K562 (cell line): Measurements from ENCODE around the gene RELA. TPM values are rescaled to one million over a fixed set of nuclear protein-coding genes. Genes with fewer than 3 reads are reported as not detected.
A peak's percentile ranks its signal among the peaks of the same experiment; 100 is the strongest.

ENCODE experiments used
- ATAC-seq: fragments of 200-7000 bp; cut with Tn5 transposase; 3 replicates; pipeline ENCODE4 v1.9.1; 2020; ENCODE audit warnings: moderate library complexity
- BruUV-seq: library from RNA; stranded (reverse); fragments of 400-500 nt; replicated peaks from 2 replicates; lab custom pipeline; 2021; lab: Mats Ljungman, UMichigan
- CTCF ChIA-PET: fragments of 300-600 bp; formaldehyde crosslinking; extraction: SDS; loops from one replicate; lab custom pipeline; 2021; ENCODE audit warnings: low intra/inter-chr PET ratio; lab: Yijun Ruan, JAX
- POLR2A ChIA-PET: fragments of 300-600, 350-650 bp; sonication (Branson Sonifier 250); formaldehyde crosslinking; extraction: SDS; loops from one replicate; lab custom pipeline; 2021; ENCODE audit warnings: antibody characterized with exemption, inconsistent platforms; lab: Yijun Ruan, JAX
- DNase-seq, 4 experiments: peaks; one replicate each; pipeline versions ENCODE4 v3.0.0 to v3.0.0-alpha.2; 2011 to 2018; ENCODE audit warnings: low spot score in 3 of 4, mixed read lengths in 3 of 4; ENCODE audit errors: extremely low read depth in 1 of 4
- FAIRE-seq: peaks from 2 replicates; lab custom pipeline; 2011; peaks lifted over from hg19 to GRCh38; lab: Jason Lieb, UNC
- H2AFZ ChIP-seq: 2 replicates; pipeline ENCODE4 v1.6.0; 2011; ENCODE audit warnings: low read depth, low read length, control low read depth, inconsistent platforms
- H3K27ac ChIP-seq: fragments of 200-600 bp; 3 replicates; pipeline ENCODE4 v1.8.0; 2011; ENCODE audit warnings: low read depth, mild to moderate bottlenecking, control low read depth, inconsistent platforms, low read length, moderate library complexity, mixed read lengths; ENCODE audit errors: extremely low read depth
- H3K27me3 ChIP-seq, 2 experiments: fragments of 300-600 bp in 1 of 2; 2 replicates in 1 of 2; 3 replicates in 1 of 2; pipeline versions ENCODE4 v1.6.0 to v1.8.0; 2011; ENCODE audit warnings: inconsistent platforms in 2 of 2, low read length in 2 of 2, mild to moderate bottlenecking in 1 of 2, mixed read lengths in 1 of 2, moderate library complexity in 1 of 2; ENCODE audit not compliant: control insufficient read depth in 2 of 2, insufficient read depth in 2 of 2
- H3K36me3 ChIP-seq: fragments of 300-600 bp; 3 replicates; pipeline ENCODE4 v1.8.0; 2011; ENCODE audit warnings: mild to moderate bottlenecking, low read length, inconsistent platforms; ENCODE audit not compliant: control insufficient read depth, insufficient read depth
- H3K4me1 ChIP-seq, 2 experiments: fragments of 200-600 bp in 1 of 2; replicated peaks in 1 of 2; 2 replicates in 1 of 2; 3 replicates in 1 of 2; pipeline versions ENCODE4 v1.5.1 to v1.8.0; 2011; ENCODE audit warnings: inconsistent platforms in 2 of 2, low read length in 2 of 2, mild to moderate bottlenecking in 1 of 2, mixed read lengths in 1 of 2, moderate library complexity in 1 of 2; ENCODE audit not compliant: control insufficient read depth in 2 of 2, insufficient read depth in 2 of 2
- H3K4me2 ChIP-seq: 2 replicates; pipeline ENCODE4 v1.6.1; 2011; ENCODE audit warnings: low read length, control low read depth, inconsistent platforms, mixed read lengths; ENCODE audit not compliant: insufficient read depth
- H3K4me3 ChIP-seq: fragments of 200-600 bp; sonication (generic), shearing (Covaris generic); 2 replicates; pipeline ENCODE4 v1.5.1; 2016; ENCODE audit warnings: control low read depth, inconsistent platforms
- H3K79me2 ChIP-seq: fragments of 200-600 bp; 3 replicates; pipeline ENCODE4 v1.8.0; 2011; ENCODE audit warnings: low read length, inconsistent platforms; ENCODE audit not compliant: control insufficient read depth, insufficient read depth
- H3K9ac ChIP-seq, 2 experiments: 2 replicates each; pipeline versions ENCODE4 v1.6.0 to v1.6.1; 2011; ENCODE audit warnings: low read depth in 2 of 2, low read length in 2 of 2, control low read depth in 1 of 2, inconsistent platforms in 1 of 2, mild to moderate bottlenecking in 1 of 2, mixed read lengths in 1 of 2; ENCODE audit not compliant: insufficient read depth in 1 of 2
- H3K9me1 ChIP-seq: one replicate; pipeline ENCODE4 v1.6.0; 2011; ENCODE audit warnings: inconsistent platforms, mild to moderate bottlenecking, low read length, moderate library complexity; ENCODE audit not compliant: control insufficient read depth, insufficient read depth
- H3K9me3 ChIP-seq: replicated peaks from 2 replicates; pipeline ENCODE4 v1.5.1; 2011; ENCODE audit warnings: low read depth, low read length, inconsistent platforms; ENCODE audit not compliant: control insufficient read depth, insufficient read depth
- H4K20me1 ChIP-seq: replicated peaks from 2 replicates; pipeline ENCODE4 v1.6.1; 2011; ENCODE audit warnings: low read length, inconsistent platforms, mixed read lengths; ENCODE audit not compliant: control insufficient read depth, insufficient read depth
- ATF3 ChIP-seq, 2 experiments: fragments of 450-650 bp in 1 of 2; sonication (generic) in 1 of 2; formaldehyde crosslinking in 1 of 2; IDR thresholded peaks in 1 of 2; conservative IDR thresholded peaks in 1 of 2; 2 replicates each; pipeline versions ENCODE4 v1.6.1 to v1.8.1; 2016 to 2023; ENCODE audit warnings: mild to moderate bottlenecking in 2 of 2, moderate library complexity in 2 of 2, inconsistent platforms in 1 of 2, missing genetic modification reagents in 1 of 2
- CBFA2T3 ChIP-seq: fragments of 450-650 bp; IDR thresholded peaks from 2 replicates; pipeline ENCODE4 v1.6.1; 2017
- DPF2 ChIP-seq: fragments of 450-650 bp; IDR thresholded peaks from 2 replicates; pipeline ENCODE4 v1.6.1; 2016
- FOXA1 ChIP-seq: fragments of 450-650 bp; IDR thresholded peaks from 2 replicates; pipeline ENCODE4 v1.6.1; 2016; ENCODE audit warnings: mild to moderate bottlenecking, borderline replicate concordance
- KDM1A ChIP-seq, 2 experiments: fragments of 450-650 bp; IDR thresholded peaks; 2 replicates each; pipeline ENCODE4 v1.6.1; 2016; ENCODE audit warnings: mild to moderate bottlenecking in 2 of 2
- MED1 ChIP-seq: sonication (generic); formaldehyde crosslinking; IDR thresholded peaks from 2 replicates; pipeline ENCODE4 v1.8.1; 2023; ENCODE audit warnings: missing genetic modification reagents, borderline replicate concordance
- NBN ChIP-seq: fragments of 450-650 bp; IDR thresholded peaks from 2 replicates; pipeline ENCODE4 v1.6.1; 2016; ENCODE audit warnings: low read depth, mild to moderate bottlenecking
- NRF1 ChIP-seq, 2 experiments: fragments of 450-650 bp; IDR thresholded peaks in 1 of 2; conservative IDR thresholded peaks in 1 of 2; 2 replicates each; pipeline ENCODE4 v1.6.1; 2014; ENCODE audit warnings: mild to moderate bottlenecking in 2 of 2
- TEAD4 ChIP-seq, 2 experiments: sonication (generic) in 1 of 2; formaldehyde crosslinking in 1 of 2; IDR thresholded peaks; 2 replicates each; pipeline versions ENCODE4 v1.6.1 to v1.8.0; 2012 to 2022; ENCODE audit warnings: borderline replicate concordance in 1 of 2, inconsistent platforms in 1 of 2, low read length in 1 of 2, mild to moderate bottlenecking in 1 of 2, missing genetic modification reagents in 1 of 2
- WGBS: fragments of 100-300 bp; shearing (Covaris generic); methylation state at CpG from one replicate; pipeline ENCODE4 v1.1.6; 2016; ENCODE audit warnings: low coverage, mixed read lengths; ENCODE audit not compliant: insufficient coverage; ENCODE audit errors: missing lambda C conversion rate; 5-methylcytosine and 5-hydroxymethylcytosine counted together
- in situ Hi-C: fragments of 300-500 bp; cut with MboI; formaldehyde crosslinking; loops from 4 replicates; pipeline ENCODE4 v1.15.0; 2018; ENCODE audit warnings: inconsistent platforms, mixed read lengths
- intact Hi-C: fragments of 100-400 bp; cut with micrococcal nuclease; formaldehyde crosslinking; loops from 2 replicates; pipeline ENCODE4 v1.14.2; 2022
- polyA plus RNA-seq, 8 experiments: library from polyadenylated mRNA; depleted of rRNA in 4 of 8; stranded (reverse) in 5 of 8; unstranded in 3 of 8; fragments of >200 nt; fragmentation: Nextera tagmentation in 2 of 8; fragmentation: Illumina TruSeq in 1 of 8; extraction: Ambion mirVana in 2 of 8; extraction: Trizol in 1 of 8; gene quantifications; 2 replicates each; pipeline versions ENCODE4 v1.2.1 to v1.2.3, GENCODE V29; 2011 to 2014; ENCODE audit warnings: inconsistent platforms in 1 of 8, missing spikeins in 1 of 8
- total RNA-seq, 7 experiments: library from RNA; depleted of rRNA in 6 of 7; stranded (reverse); fragments of >200 nt in 6 of 7; fragmentation: Illumina TruSeq in 2 of 7; extraction: Trizol in 2 of 7; gene quantifications; 2 replicates each; pipeline versions ENCODE4 v1.2.1 to v1.2.3, GENCODE V29; 2011 to 2021; ENCODE audit warnings: low replicate concordance in 1 of 7
- TF ChIP-seq, protein P1 (sequence below), 2 experiments: IDR thresholded peaks; 2 replicates each; pipeline ENCODE4 v1.6.1; 2012; ENCODE audit warnings: improper control_type of control experiment in 2 of 2, low read depth in 2 of 2, low read length in 2 of 2, borderline replicate concordance in 1 of 2
- TF ChIP-seq, protein P2 (sequence below): fragments of 250-450 bp; sonication (Bioruptor Pico); IDR thresholded peaks from 2 replicates; pipeline ENCODE4 v1.5.0; 2022; ENCODE audit warnings: mild to moderate bottlenecking
- TF ChIP-seq, protein P3 (sequence below), 3 experiments: fragments of 200-800 bp in 1 of 3; sonication (Bioruptor generic) in 1 of 3; sonication (generic) in 1 of 3; formaldehyde crosslinking in 1 of 3; IDR thresholded peaks; 2 replicates each; pipeline versions ENCODE4 v1.6.1 to v1.8.0; 2016 to 2022; ENCODE audit warnings: mild to moderate bottlenecking in 2 of 3, missing compliant biosample characterization in 2 of 3, missing genetic modification characterization in 2 of 3, missing genetic modification reagents in 1 of 3

RELA gene
- total and polyA plus RNA-seq, 9 of the 15 experiments (the other 6 are each of a cell fraction or from before 2014, with no cell fraction given), result 6.0 to 67.4 (median 20.6) TPM

- peaks cover 5% of the 10 kb centered on the region for H3K9me1 ChIP-seq
- peaks cover 7 to 20% of the 10 kb centered on the region in 2 experiments; a peak in 4 of 5 replicates for H3K4me1 ChIP-seq
- peak overlapping the region; percentile 97 for H2AFZ ChIP-seq
- H3K4me2 ChIP-seq, result peak overlapping the region; percentile 99
- in situ Hi-C loops, result no loop called here
- ATAC-seq (peak; percentile 68), DNase-seq (peak; percentile 50 to 67 (median 62)), FAIRE-seq (peak; percentile 67)
- WGBS, result 8% methylated on average over 10 of the region's 15 CpGs
- H3K36me3 ChIP-seq, result peaks cover 30% of the 10 kb centered on the region
- no peaks in the 10 kb centered on the region for H3K9me3 ChIP-seq
- H3K27ac ChIP-seq, result peak overlapping the region; percentile 87
- H3K4me3 ChIP-seq, result peak overlapping the region; percentile 92
- peak overlapping the region; percentile 85 to 93 for H3K9ac ChIP-seq
- BruUV-seq, result no TSS peak
- H3K27me3 ChIP-seq, result no peaks in the 10 kb centered on the region
- peaks cover 25% of the 10 kb centered on the region for H3K79me2 ChIP-seq
- 0 out of 2 replicates have a peak, but pooled peaks cover 4% of the 10 kb centered on the region for H4K20me1 ChIP-seq
- CTCF ChIA-PET, result no interaction called here
- intact Hi-C loops, result no loop called here
- POLR2A ChIA-PET, result interaction anchor here (0.6 to 1.7 kb wide), 7 partner anchors 10 to 775 kb away, joined by 3 to 32 read pairs (median 5); partner anchors contain the start of gene MRPL11
- 0 out of 2 replicates have a peak, but pooled peaks have one; percentile 14 for TF ChIP-seq DPF2
- no peak for TF ChIP-seq MED1
- TF ChIP-seq CBFA2T3, result peak; percentile 19; the same call in 1 of the 2 replicates
- TF ChIP-seq ATF3 (IDR thresholded peaks at IDR 0.05), result no peak
- TF ChIP-seq ATF3 (CRISPR knock-in tag; conservative IDR thresholded peaks at IDR 0.05), result no peak
- TF ChIP-seq NRF1 (conservative IDR thresholded peaks at IDR 0.05 in 1 of 2, IDR thresholded peaks at IDR 0.05 in 1 of 2), result no peak
- TF ChIP-seq, protein P1, sequence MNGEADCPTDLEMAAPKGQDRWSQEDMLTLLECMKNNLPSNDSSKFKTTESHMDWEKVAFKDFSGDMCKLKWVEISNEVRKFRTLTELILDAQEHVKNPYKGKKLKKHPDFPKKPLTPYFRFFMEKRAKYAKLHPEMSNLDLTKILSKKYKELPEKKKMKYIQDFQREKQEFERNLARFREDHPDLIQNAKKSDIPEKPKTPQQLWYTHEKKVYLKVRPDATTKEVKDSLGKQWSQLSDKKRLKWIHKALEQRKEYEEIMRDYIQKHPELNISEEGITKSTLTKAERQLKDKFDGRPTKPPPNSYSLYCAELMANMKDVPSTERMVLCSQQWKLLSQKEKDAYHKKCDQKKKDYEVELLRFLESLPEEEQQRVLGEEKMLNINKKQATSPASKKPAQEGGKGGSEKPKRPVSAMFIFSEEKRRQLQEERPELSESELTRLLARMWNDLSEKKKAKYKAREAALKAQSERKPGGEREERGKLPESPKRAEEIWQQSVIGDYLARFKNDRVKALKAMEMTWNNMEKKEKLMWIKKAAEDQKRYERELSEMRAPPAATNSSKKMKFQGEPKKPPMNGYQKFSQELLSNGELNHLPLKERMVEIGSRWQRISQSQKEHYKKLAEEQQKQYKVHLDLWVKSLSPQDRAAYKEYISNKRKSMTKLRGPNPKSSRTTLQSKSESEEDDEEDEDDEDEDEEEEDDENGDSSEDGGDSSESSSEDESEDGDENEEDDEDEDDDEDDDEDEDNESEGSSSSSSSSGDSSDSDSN (IDR thresholded peaks at IDR 0.05; ENCODE audit: borderline replicate concordance in 1 of 2, low read depth in 2 of 2, low read length in 2 of 2), result 0 out of 4 replicates have a peak, but pooled peaks of 1 of the 2 experiments have one; percentile 10
- TF ChIP-seq, protein P2, sequence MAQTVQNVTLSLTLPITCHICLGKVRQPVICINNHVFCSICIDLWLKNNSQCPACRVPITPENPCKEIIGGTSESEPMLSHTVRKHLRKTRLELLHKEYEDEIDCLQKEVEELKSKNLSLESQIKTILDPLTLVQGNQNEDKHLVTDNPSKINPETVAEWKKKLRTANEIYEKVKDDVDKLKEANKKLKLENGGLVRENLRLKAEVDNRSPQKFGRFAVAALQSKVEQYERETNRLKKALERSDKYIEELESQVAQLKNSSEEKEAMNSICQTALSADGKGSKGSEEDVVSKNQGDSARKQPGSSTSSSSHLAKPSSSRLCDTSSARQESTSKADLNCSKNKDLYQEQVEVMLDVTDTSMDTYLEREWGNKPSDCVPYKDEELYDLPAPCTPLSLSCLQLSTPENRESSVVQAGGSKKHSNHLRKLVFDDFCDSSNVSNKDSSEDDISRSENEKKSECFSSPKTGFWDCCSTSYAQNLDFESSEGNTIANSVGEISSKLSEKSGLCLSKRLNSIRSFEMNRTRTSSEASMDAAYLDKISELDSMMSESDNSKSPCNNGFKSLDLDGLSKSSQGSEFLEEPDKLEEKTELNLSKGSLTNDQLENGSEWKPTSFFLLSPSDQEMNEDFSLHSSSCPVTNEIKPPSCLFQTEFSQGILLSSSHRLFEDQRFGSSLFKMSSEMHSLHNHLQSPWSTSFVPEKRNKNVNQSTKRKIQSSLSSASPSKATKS (CRISPR knock-in tag), result no peak
- TF ChIP-seq NBN, result 0 out of 2 replicates have a peak, but pooled peaks have one; percentile 5
- TF ChIP-seq, protein P3, sequence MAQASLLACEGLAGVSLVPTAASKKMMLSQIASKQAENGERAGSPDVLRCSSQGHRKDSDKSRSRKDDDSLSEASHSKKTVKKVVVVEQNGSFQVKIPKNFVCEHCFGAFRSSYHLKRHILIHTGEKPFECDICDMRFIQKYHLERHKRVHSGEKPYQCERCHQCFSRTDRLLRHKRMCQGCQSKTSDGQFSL (CRISPR knock-in tag; IDR thresholded peaks at IDR 0.05), result peak; percentile 85
- TF ChIP-seq, protein P3 (tag; IDR thresholded peaks at IDR 0.05), result peak in 1 of 2 experiments; percentile 75; a peak in 2 of 4 replicates
- TF ChIP-seq FOXA1, result 0 out of 2 replicates have a peak, but pooled peaks have one; percentile 19
- TF ChIP-seq KDM1A (IDR thresholded peaks at IDR 0.05), result peak in 1 of 2 experiments; percentile 36; a peak in 1 of 4 replicates
- 0 out of 2 replicates have a peak, but pooled peaks have one; percentile 34 for TF ChIP-seq TEAD4 (IDR thresholded peaks at IDR 0.05; ENCODE audit: low read length)
- no peak for TF ChIP-seq TEAD4 (CRISPR knock-in tag; IDR thresholded peaks at IDR 0.05; ENCODE audit: borderline replicate concordance)
Measured at GRCh38 chr11:65663639-65664200, 1.0 kb upstream of the RELA start.
